ENCODE data around the gene PTPRT.

GRCh38 chr20:43043887-43044286, 145.8 kb downstream of the PTPRT start:
- TF ChIP-seq CTCF (IDR thresholded peaks at IDR 0.05) (no peak), POLR2A (IDR thresholded peaks at IDR 0.05) (no peak)

Measured in ovary (tissue), 3 donors.